Activated CD4-positive, alpha-beta T cell treated with anti-CD3 and anti-CD28 coated beads, Interleukin-2, amount 50 U/mL, for 1 hour (primary cell): Measurements from ENCODE around the gene TSNAXIP1.
"Not testable (repeated sequence)": the region's sequence is repeated elsewhere in the genome, so short reads cannot be mapped to it uniquely, and the experiment has no call there.

ENCODE experiments used
- DNase-seq: peaks from one replicate; pipeline ENCODE4 v3.0.0-alpha.2; 2020

The TSNAXIP1 gene

GRCh38 chr16:67834242-67834614 is 27.5 kb downstream of the TSNAXIP1 start:
- no peak for DNase-seq

GRCh38 chr16:67837190-67837589 is 30.5 kb downstream of the TSNAXIP1 start:
- not testable (repeated sequence) for DNase-seq

GRCh38 chr16:67837811-67838210 is 31.1 kb downstream of the TSNAXIP1 start:
- DNase-seq, result no peak

GRCh38 chr16:67841198-67841815 is 34.6 kb downstream of the TSNAXIP1 start:
- no peak for DNase-seq

GRCh38 chr16:67841816-67842508 is 35.3 kb downstream of the TSNAXIP1 start, which contains the start of gene THAP11:
THAP11 (plus strand) TSS chr16:67842320; CDS start chr16:67842555, 235 bp downstream.
- peak; percentile 94 for DNase-seq

GRCh38 chr16:67842509-67843342 is 36.0 kb downstream of the TSNAXIP1 start:
- DNase-seq, result peak; percentile 59

GRCh38 chr16:67843343-67843765 is 36.7 kb downstream of the TSNAXIP1 start:
- DNase-seq, result no peak

GRCh38 chr16:67844497-67844896 is 37.8 kb downstream of the TSNAXIP1 start:
- no peak for DNase-seq

GRCh38 chr16:67845291-67846062 is 38.8 kb downstream of the TSNAXIP1 start:
- no peak for DNase-seq

- DNase-seq, result no peak
Observed at GRCh38 chr16:67846063-67846319, 39.3 kb downstream of the TSNAXIP1 start.

- DNase-seq, result peak; percentile 95
Observed at GRCh38 chr16:67846320-67847063, 39.8 kb downstream of the TSNAXIP1 start, which contains the start of gene NUTF2. NUTF2 (plus strand) TSS chr16:67846933; CDS start chr16:67865131, 18,198 bp downstream.

GRCh38 chr16:67847064-67847861 is 40.6 kb downstream of the TSNAXIP1 start, which contains the start of gene CENPT:
CENPT (minus strand) TSS chr16:67847693; CDS start chr16:67833859, 13,834 bp downstream.
- peak; percentile 64 for DNase-seq

GRCh38 chr16:67848118-67848517 is 41.4 kb downstream of the TSNAXIP1 start:
- DNase-seq, result no peak

- no peak for DNase-seq
Observed at GRCh38 chr16:67853670-67854069, 47.0 kb downstream of the TSNAXIP1 start.

GRCh38 chr16:67855789-67856188 is 49.1 kb downstream of the TSNAXIP1 start:
- DNase-seq, result no peak

GRCh38 chr16:67856927-67857546 is 50.3 kb downstream of the TSNAXIP1 start:
- no peak for DNase-seq

- peak; percentile 30 for DNase-seq
Observed at GRCh38 chr16:67857547-67858233, 51.0 kb downstream of the TSNAXIP1 start.

- DNase-seq, result no peak
Observed at GRCh38 chr16:67858500-67858899, 51.8 kb downstream of the TSNAXIP1 start.

- DNase-seq, result no peak
Observed at GRCh38 chr16:67860589-67861398, 54.1 kb downstream of the TSNAXIP1 start.
